ENCODE results near the gene TASOR. TPM values are rescaled to one million over a fixed set of nuclear protein-coding genes. Genes with fewer than 3 reads are reported as not detected.

The TASOR gene
- total and polyA plus RNA-seq, 2 experiments from 2014 or later, result 9.3 to 64.0 TPM

- Histone ChIP-seq H3K27ac (no peak overlapping the region), H3K9me3 (ENCODE audit: low read depth) (no peaks in the 10 kb centered on the region), H3K4me3 (no peak overlapping the region), H3K9me2 (replicated peaks; ENCODE audit: insufficient read depth) (no peaks in the 10 kb centered on the region), H3K36me3 (replicated peaks; ENCODE audit: insufficient read depth, low read depth) (no peaks in the 10 kb centered on the region), H4K20me1 (ENCODE audit: insufficient read depth, poor library complexity, severe bottlenecking) (no peaks in the 10 kb centered on the region), H3K4me2 (no peak overlapping the region), H3K27me3 (no peaks in the 10 kb centered on the region), H3K79me2 (no peaks in the 10 kb centered on the region), H2AFZ (no peak overlapping the region), H3K4me1 (ENCODE audit: insufficient read depth) (peaks cover 6% of the 10 kb centered on the region)
- WGBS (ENCODE audit: low lambda C conversion rate, missing lambda C conversion rate), result 94% methylated on average over 9 of the region's 9 CpGs
- DNase-seq (ENCODE audit: low spot score), result no peak
- TF ChIP-seq EZH2 (IDR thresholded peaks at IDR 0.05; ENCODE audit: borderline replicate concordance), result no peak
- TF ChIP-seq EZH2phosphoT487 (IDR thresholded peaks at IDR 0.05; ENCODE audit: low read depth, severe bottlenecking, unreplicated experiment), result no peak
- TF ChIP-seq CTCF (IDR thresholded peaks at IDR 0.05; ENCODE audit: poor library complexity), result no peak
These were observed 49.2 kb downstream of the TASOR start for GRCh38 chr3:56633602-56634535.

Other genes starting within 250 kb of the TASOR start
- 4.7 and 5.3 TPM in 2 replicates for gene ERC2, start 214.8 kb downstream of the TASOR start, total RNA-seq
- gene ERC2, start 214.8 kb downstream of the TASOR start, polyA plus RNA-seq, result 1.2 and 2.2 TPM in 2 replicates
- 17.7 and 25.7 TPM in 2 replicates for gene CCDC66, start 126.1 kb downstream of the TASOR start, total RNA-seq
- gene CCDC66, start 126.1 kb downstream of the TASOR start, polyA plus RNA-seq, result 10.4 and 12.8 TPM in 2 replicates
- gene ARHGEF3, start 118.7 kb upstream of the TASOR start, total RNA-seq, result 39.6 and 41.7 TPM in 2 replicates
- 52.4 and 63.8 TPM in 2 replicates for gene ARHGEF3, start 118.7 kb upstream of the TASOR start, polyA plus RNA-seq

Measured in hepatocyte (in vitro differentiated cells).